Measurements from ENCODE around the gene SSH3. TPM values are rescaled to one million over a fixed set of nuclear protein-coding genes. Genes with fewer than 3 reads are reported as not detected.

SSH3 gene
- total and polyA plus RNA-seq, 4 donors = 4.8 to 10.4 (median 8.1) TPM

GRCh38 chr11:67345920-67346819 lies 42.8 kb downstream of the SSH3 start:
- H3K4me3 ChIP-seq (ENCODE audit: low read depth in 1 of 3, low read length in 3 of 3) = no peak overlapping the region
- 72% methylated on average over 7 of the region's 7 CpGs for WGBS
- peaks cover 0 to 1% (median 0%) of the 10 kb centered on the region in 4 donors for H3K36me3 ChIP-seq (ENCODE audit: control insufficient read depth in 4 of 4, insufficient read depth in 3 of 4, low read depth in 1 of 4, low read length in 3 of 4)
- no peak for TF ChIP-seq EGR1 (IDR thresholded peaks at IDR 0.05; ENCODE audit: low read depth in 2 of 2)
- TF ChIP-seq RAD21 (IDR thresholded peaks at IDR 0.05) = peak; percentile 53 to 59
- TF ChIP-seq CTCF (IDR thresholded peaks at IDR 0.05; ENCODE audit: low read depth, low read length, missing input control) = peak; percentile 44
- TF ChIP-seq FOXA2 (IDR thresholded peaks at IDR 0.05) = peak; percentile 57
- H3K9me3 ChIP-seq (ENCODE audit: control insufficient read depth in 4 of 4, low read length in 3 of 4) = no peaks in the 10 kb centered on the region
- H3K9ac ChIP-seq (ENCODE audit: low read depth in 1 of 2, low read length in 2 of 2) = no peak overlapping the region
- DNase-seq (ENCODE audit: low spot score) = no peak
- H3K27me3 ChIP-seq (ENCODE audit: control insufficient read depth in 4 of 4, insufficient read depth in 4 of 4, low read length in 3 of 4) = no peaks in the 10 kb centered on the region
- peaks cover 0 to 5% (median 1%) of the 10 kb centered on the region in 4 donors for H3K4me1 ChIP-seq (ENCODE audit: control insufficient read depth in 4 of 4, insufficient read depth in 4 of 4, low read length in 3 of 4)
- H3K27ac ChIP-seq (ENCODE audit: low read depth in 1 of 2, low read length in 2 of 2) = no peak overlapping the region

GRCh38 chr11:67347964-67348749 lies 44.8 kb downstream of the SSH3 start:
- DNase-seq (ENCODE audit: low spot score) = no peak
- WGBS = 82% methylated on average over 11 of the region's 11 CpGs

GRCh38 chr11:67349036-67349435 lies 45.7 kb downstream of the SSH3 start:
- 78% methylated on average over 5 of the region's 5 CpGs for whole genome bisulfite sequencing
- Histone ChIP-seq H3K9ac (ENCODE audit: low read depth in 1 of 2, low read length in 2 of 2) (no peak overlapping the region), H3K4me1 (ENCODE audit: control insufficient read depth in 4 of 4, insufficient read depth in 4 of 4, low read length in 3 of 4) (peaks cover 2 to 22% (median 12%) of the 10 kb centered on the region in 4 donors), H3K36me3 (ENCODE audit: control insufficient read depth in 4 of 4, insufficient read depth in 3 of 4, low read depth in 1 of 4, low read length in 3 of 4) (peaks cover 0 to 1% (median 0%) of the 10 kb centered on the region in 4 donors), H3K27me3 (ENCODE audit: control insufficient read depth in 4 of 4, insufficient read depth in 4 of 4, low read length in 3 of 4) (no peaks in the 10 kb centered on the region), H3K4me3 (ENCODE audit: low read depth in 1 of 3, low read length in 3 of 3) (no peak overlapping the region), H3K9me3 (ENCODE audit: control insufficient read depth in 4 of 4, low read length in 3 of 4) (no peaks in the 10 kb centered on the region), H3K27ac (ENCODE audit: low read depth in 1 of 2, low read length in 2 of 2) (no peak overlapping the region)
- DNase-seq (ENCODE audit: low spot score) = no peak
- TF ChIP-seq REST (IDR thresholded peaks at IDR 0.05) = no peak
- no peak for TF ChIP-seq HNF4A (conservative IDR thresholded peaks at IDR 0.05)
- TF ChIP-seq HNF4G (IDR thresholded peaks at IDR 0.05) = no peak

More at GRCh38 chr11:67347964-67348749, 44.8 kb downstream of the SSH3 start:
- Histone ChIP-seq H3K27me3 (ENCODE audit: control insufficient read depth in 4 of 4, insufficient read depth in 4 of 4, low read length in 3 of 4) (no peaks in the 10 kb centered on the region), H3K9ac (ENCODE audit: low read depth in 1 of 2, low read length in 2 of 2) (no peak overlapping the region), H3K36me3 (ENCODE audit: control insufficient read depth in 4 of 4, insufficient read depth in 3 of 4, low read depth in 1 of 4, low read length in 3 of 4) (peaks cover 0 to 1% (median 0%) of the 10 kb centered on the region in 4 donors), H3K4me3 (ENCODE audit: low read depth in 1 of 3, low read length in 3 of 3) (no peak overlapping the region), H3K27ac (ENCODE audit: low read depth in 1 of 2, low read length in 2 of 2) (no peak overlapping the region), H3K9me3 (ENCODE audit: control insufficient read depth in 4 of 4, low read length in 3 of 4) (no peaks in the 10 kb centered on the region), H3K4me1 (ENCODE audit: control insufficient read depth in 4 of 4, insufficient read depth in 4 of 4, low read length in 3 of 4) (peaks cover 2 to 19% (median 11%) of the 10 kb centered on the region in 4 donors)
- TF ChIP-seq MAX (IDR thresholded peaks at IDR 0.05) = no peak
- TF ChIP-seq FOXA1 (IDR thresholded peaks at IDR 0.05) = no peak
- no peak for TF ChIP-seq ZBTB33 (IDR thresholded peaks at IDR 0.05)

Measured in liver (tissue), 9 donors.